Measurements from ENCODE around the gene TSNAXIP1.
A peak's percentile ranks its signal among the peaks of the same experiment; 100 is the strongest.

The TSNAXIP1 gene

GRCh38 chr16:67845291-67846062 is 38.8 kb downstream of the TSNAXIP1 start:
- H3K4me3 ChIP-seq (ENCODE audit: low read depth, low read length): peak overlapping the region; percentile 97
- no peak for TF ChIP-seq CTCF (IDR thresholded peaks at IDR 0.05; ENCODE audit: low read depth, low read length)

DNA sequence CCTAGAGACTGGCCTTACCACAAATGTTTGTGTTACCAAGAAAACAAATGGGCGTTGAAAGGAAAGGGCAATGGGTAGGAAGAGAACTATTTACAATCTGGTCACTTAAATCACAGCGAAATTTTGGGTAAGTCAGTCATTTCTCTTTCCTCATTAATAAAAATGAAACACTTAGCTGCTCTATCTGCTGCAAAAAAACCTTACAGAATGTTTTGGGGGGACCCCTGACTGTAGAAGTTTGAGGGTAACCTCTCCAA is 39.3 kb downstream of the TSNAXIP1 start:
- H3K4me3 ChIP-seq (ENCODE audit: low read depth, low read length): peak overlapping the region; percentile 97
- TF ChIP-seq CTCF (IDR thresholded peaks at IDR 0.05; ENCODE audit: low read depth, low read length): no peak

- peak within 1 kb of the TSS; percentile 97 for H3K4me3 ChIP-seq (ENCODE audit: low read depth, low read length)
- TF ChIP-seq CTCF (IDR thresholded peaks at IDR 0.05; ENCODE audit: low read depth, low read length): no peak
Measured at GRCh38 chr16:67846320-67847063, 39.8 kb downstream of the TSNAXIP1 start, which contains the start of gene NUTF2. Gene NUTF2, plus strand, starts transcription at chr16:67846933. Its CDS starts 18,198 bp downstream, at chr16:67865131.

GRCh38 chr16:67847064-67847861 is 40.6 kb downstream of the TSNAXIP1 start, which contains the start of gene CENPT:
Gene CENPT, minus strand, starts transcription at chr16:67847693. Its CDS starts 13,834 bp downstream, at chr16:67833859.
- no peak for TF ChIP-seq CTCF (IDR thresholded peaks at IDR 0.05; ENCODE audit: low read depth, low read length)
- H3K4me3 ChIP-seq (ENCODE audit: low read depth, low read length): peak within 1 kb of the TSS; percentile 97

GRCh38 chr16:67848118-67848517 is 41.4 kb downstream of the TSNAXIP1 start:
- peak overlapping the region; percentile 97 for H3K4me3 ChIP-seq (ENCODE audit: low read depth, low read length)
- no peak for TF ChIP-seq CTCF (IDR thresholded peaks at IDR 0.05; ENCODE audit: low read depth, low read length)

- H3K4me3 ChIP-seq (ENCODE audit: low read depth, low read length): no peak overlapping the region
- TF ChIP-seq CTCF (IDR thresholded peaks at IDR 0.05; ENCODE audit: low read depth, low read length): no peak
Measured at GRCh38 chr16:67853670-67854069, 47.0 kb downstream of the TSNAXIP1 start.
